ENCODE results near the gene PGAM2. TPM values are rescaled to one million over a fixed set of nuclear protein-coding genes. Genes with fewer than 3 reads are reported as not detected.

PGAM2 gene
- total RNA-seq (ENCODE audit: low replicate concordance), result not detected in 2 replicates

DNA sequence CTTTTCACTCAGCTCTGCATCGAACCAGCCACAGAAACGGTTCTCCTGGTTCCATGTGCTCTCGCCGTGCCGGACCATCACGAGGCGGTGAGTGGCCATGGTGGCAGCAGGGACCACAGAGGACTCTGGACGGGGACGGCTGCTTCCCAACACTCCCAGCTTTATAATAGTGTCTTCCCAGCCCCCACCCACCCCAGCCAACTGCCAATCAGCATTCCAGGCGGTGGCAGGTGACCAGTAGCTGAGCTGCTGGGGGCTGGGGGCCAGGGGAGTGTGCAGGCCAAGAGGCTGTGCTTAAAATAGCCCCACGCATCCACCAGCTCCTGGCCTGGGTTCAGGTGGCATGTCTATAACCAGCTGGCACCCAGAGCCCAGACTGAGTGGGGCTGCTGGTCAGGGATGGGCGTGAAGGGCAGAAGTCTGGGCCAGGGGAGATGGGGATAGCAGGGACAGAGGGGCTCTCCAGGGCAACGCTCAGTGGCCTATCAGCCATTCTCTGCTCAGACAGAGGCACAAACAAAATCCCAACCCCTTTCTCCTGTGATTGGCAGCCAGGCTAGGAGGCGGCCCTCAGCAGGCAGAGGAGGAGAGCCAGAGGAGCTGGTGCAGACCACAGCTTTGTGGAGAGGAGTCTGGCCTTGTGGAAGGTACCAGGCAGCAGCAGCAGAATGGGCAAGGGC is at the start of gene PGAM2:
TSS of gene PGAM2 (minus strand) at position 137 of the 680 bp plus-strand sequence. CDS start at position 99, 38 bp downstream.
- TF ChIP-seq, protein P1, sequence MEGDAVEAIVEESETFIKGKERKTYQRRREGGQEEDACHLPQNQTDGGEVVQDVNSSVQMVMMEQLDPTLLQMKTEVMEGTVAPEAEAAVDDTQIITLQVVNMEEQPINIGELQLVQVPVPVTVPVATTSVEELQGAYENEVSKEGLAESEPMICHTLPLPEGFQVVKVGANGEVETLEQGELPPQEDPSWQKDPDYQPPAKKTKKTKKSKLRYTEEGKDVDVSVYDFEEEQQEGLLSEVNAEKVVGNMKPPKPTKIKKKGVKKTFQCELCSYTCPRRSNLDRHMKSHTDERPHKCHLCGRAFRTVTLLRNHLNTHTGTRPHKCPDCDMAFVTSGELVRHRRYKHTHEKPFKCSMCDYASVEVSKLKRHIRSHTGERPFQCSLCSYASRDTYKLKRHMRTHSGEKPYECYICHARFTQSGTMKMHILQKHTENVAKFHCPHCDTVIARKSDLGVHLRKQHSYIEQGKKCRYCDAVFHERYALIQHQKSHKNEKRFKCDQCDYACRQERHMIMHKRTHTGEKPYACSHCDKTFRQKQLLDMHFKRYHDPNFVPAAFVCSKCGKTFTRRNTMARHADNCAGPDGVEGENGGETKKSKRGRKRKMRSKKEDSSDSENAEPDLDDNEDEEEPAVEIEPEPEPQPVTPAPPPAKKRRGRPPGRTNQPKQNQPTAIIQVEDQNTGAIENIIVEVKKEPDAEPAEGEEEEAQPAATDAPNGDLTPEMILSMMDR (IDR thresholded peaks at IDR 0.05; ENCODE audit: insufficient read depth, low read length), result no peak
- no peak for DNase-seq (ENCODE audit: low read depth)
- H3K4me3 ChIP-seq (ENCODE audit: low read depth, low read length), result no peak within 1 kb of the TSS

DNA sequence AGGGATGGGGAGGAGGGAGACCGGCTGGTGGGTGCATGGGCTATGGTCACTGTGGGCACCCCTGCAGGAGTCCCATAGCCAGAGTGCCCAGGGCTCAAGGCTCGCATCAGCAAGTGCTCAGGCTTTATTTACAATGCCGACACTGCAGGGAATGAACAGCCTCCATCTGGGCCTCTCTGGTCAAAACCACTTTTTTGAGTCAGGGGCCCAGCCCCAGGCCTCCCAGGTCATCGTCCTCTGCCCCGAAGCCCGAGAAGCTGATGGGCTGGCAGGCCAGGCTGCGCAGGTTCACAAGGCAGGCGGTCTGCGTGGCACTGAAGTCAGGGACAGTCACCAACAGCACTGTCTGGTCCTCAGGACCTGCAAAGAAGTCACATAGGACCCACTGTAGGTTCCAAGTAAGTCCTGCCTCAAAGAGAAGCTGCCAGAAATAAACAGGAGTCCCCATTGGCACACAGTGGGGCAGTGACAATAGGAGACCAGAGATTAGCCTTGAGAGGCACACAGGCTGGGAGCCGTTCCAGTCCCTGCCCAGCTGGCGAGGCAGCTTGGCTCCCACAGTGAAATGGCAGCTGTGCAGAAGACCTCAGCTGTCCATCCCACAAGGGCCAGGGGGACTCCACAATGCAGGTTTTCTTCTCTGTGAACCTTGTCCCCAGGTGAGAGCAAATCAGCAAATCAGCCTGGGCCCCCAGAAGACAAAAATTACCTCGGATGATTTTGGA is 49.4 kb upstream of the PGAM2 start:
- TF ChIP-seq, protein P1 (IDR thresholded peaks at IDR 0.05; ENCODE audit: insufficient read depth, low read length), result no peak
- no peak overlapping the region for H3K4me3 ChIP-seq (ENCODE audit: low read depth, low read length)
- no peak for DNase-seq (ENCODE audit: low read depth)

DNA sequence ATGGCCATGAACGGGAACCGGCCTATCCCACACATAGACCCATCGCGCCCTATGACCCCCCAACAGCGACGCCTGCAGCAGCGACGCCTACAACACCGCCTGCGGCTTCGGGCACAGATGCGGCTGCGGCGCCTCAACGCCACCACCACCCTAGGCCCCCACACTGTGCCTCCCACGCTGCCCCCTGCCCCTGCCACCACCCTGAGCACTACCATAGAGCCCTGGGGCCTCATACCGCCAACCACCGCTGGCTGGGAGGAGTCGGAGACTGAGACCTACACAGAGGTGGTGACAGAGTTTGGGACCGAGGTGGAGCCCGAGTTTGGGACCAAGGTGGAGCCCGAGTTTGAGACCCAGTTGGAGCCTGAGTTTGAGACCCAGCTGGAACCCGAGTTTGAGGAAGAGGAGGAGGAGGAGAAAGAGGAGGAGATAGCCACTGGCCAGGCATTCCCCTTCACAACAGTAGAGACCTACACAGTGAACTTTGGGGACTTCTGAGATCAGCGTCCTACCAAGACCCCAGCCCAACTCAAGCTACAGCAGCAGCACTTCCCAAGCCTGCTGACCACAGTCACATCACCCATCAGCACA is 48.5 kb upstream of the PGAM2 start:
- DNase-seq (ENCODE audit: low read depth), result no peak
- no peak overlapping the region for H3K4me3 ChIP-seq (ENCODE audit: low read depth, low read length)
- TF ChIP-seq, protein P1 (IDR thresholded peaks at IDR 0.05; ENCODE audit: insufficient read depth, low read length), result no peak

DNA sequence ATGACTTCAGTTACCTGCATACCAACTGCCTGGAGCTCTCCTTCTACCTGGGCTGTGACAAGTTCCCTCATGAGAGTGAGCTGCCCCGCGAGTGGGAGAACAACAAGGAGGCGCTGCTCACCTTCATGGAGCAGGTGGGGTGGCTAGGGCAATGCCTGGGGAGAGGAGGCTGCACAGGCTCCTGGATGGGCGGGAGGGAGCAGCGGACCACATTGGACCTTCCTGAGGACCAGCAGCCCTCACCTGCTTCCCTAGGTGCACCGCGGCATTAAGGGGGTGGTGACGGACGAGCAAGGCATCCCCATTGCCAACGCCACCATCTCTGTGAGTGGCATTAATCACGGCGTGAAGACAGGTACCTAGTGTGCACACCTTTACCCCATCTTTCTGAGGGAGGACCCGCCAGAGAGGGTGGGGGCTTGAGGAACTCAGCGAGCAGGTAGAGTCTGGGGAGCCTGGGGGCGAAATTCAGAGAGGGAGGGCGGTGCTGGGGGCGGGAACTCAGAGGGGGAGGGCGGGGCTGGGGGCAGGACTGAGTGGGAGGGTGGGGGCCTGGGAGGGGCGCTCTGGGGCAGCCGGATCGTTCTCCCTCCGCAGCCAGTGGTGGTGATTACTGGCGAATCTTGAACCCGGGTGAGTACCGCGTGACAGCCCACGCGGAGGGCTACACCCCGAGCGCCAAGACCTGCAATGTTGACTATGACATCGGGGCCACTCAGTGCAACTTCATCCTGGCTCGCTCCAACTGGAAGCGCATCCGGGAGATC is 47.8 kb upstream of the PGAM2 start:
- TF ChIP-seq, protein P1 (IDR thresholded peaks at IDR 0.05; ENCODE audit: insufficient read depth, low read length), result no peak
- no peak for DNase-seq (ENCODE audit: low read depth)
- no peak overlapping the region for H3K4me3 ChIP-seq (ENCODE audit: low read depth, low read length)

DNA sequence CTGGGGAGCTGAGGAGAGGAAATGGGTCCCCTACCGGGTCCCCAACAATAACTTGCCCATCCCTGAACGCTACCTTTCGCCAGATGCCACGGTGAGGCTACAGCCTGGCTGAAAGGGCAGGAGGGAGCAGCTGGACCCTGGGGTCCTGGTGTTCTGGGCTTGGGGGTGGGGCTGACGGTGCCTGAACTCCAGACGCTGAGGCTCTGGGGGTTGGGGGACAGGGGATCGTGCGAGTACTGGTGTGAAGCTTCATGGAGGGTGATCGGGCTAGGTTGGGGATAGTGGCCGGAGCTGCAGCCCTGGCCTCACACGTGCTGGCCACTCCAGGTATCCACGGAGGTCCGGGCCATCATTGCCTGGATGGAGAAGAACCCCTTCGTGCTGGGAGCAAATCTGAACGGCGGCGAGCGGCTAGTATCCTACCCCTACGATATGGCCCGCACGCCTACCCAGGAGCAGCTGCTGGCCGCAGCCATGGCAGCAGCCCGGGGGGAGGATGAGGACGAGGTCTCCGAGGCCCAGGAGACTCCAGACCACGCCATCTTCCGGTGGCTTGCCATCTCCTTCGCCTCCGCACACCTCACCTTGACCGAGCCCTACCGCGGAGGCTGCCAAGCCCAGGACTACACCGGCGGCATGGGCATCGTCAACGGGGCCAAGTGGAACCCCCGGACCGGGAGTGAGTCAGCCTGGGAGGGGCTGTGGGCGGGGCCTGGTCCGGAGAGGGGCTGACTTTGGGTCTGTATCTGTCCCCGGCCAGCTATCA is 47.0 kb upstream of the PGAM2 start:
- H3K4me3 ChIP-seq (ENCODE audit: low read depth, low read length), result no peak overlapping the region
- DNase-seq (ENCODE audit: low read depth), result no peak
- TF ChIP-seq, protein P1 (IDR thresholded peaks at IDR 0.05; ENCODE audit: insufficient read depth, low read length), result no peak

DNA sequence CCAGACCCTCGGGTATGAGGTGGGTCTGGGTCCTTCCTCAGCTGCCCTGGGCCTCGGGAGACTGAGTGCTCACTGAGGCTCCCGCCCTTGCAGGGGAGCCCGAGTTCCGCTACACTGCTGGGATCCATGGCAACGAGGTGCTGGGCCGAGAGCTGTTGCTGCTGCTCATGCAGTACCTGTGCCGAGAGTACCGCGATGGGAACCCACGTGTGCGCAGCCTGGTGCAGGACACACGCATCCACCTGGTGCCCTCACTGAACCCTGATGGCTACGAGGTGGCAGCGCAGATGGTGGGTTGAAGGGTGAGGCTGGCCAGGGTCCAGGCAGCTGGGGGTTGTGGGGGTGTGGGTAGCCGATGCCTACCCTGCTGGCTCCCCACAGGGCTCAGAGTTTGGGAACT is 46.4 kb upstream of the PGAM2 start:
- TF ChIP-seq, protein P1 (IDR thresholded peaks at IDR 0.05; ENCODE audit: insufficient read depth, low read length), result no peak
- no peak overlapping the region for H3K4me3 ChIP-seq (ENCODE audit: low read depth, low read length)
- DNase-seq (ENCODE audit: low read depth), result no peak

Measured in fibroblast of the aortic adventitia (primary cell).